GM19452 (cell line): Measurements from ENCODE around the gene PIK3R1.
A peak's percentile ranks its signal among the peaks of the same experiment; 100 is the strongest.

Source experiments
- ATAC-seq: cut with Tn5 transposase; IDR thresholded peaks from one replicate; pipeline ENCODE4 v1.9.1; 2021; ENCODE audit not compliant: unreplicated experiment

PIK3R1 gene

DNA sequence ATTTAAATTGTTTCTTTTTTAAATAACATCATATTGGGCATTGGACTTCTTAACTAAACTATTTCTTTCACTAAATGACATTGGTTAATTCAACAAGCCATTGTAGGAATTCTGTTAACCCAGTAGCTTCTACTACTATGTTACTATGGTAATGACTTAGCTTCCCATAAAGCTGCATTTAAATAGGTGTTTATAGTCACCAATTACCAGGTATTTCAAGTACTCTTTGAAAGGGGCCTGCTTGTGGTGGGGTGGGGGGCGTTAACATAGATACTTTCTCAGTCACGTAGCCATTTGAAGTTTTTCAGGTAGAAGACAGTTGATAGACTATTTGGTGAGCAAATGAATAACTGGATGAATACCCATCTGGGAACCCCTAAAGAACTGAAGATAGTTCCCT lies 34.0 kb downstream of the PIK3R1 start:
- no peak for ATAC-seq

GRCh38 chr5:68250661-68251298 lies 35.2 kb downstream of the PIK3R1 start:
- no peak for ATAC-seq

GRCh38 chr5:68251386-68251785 lies 35.8 kb downstream of the PIK3R1 start:
- no peak for ATAC-seq

DNA sequence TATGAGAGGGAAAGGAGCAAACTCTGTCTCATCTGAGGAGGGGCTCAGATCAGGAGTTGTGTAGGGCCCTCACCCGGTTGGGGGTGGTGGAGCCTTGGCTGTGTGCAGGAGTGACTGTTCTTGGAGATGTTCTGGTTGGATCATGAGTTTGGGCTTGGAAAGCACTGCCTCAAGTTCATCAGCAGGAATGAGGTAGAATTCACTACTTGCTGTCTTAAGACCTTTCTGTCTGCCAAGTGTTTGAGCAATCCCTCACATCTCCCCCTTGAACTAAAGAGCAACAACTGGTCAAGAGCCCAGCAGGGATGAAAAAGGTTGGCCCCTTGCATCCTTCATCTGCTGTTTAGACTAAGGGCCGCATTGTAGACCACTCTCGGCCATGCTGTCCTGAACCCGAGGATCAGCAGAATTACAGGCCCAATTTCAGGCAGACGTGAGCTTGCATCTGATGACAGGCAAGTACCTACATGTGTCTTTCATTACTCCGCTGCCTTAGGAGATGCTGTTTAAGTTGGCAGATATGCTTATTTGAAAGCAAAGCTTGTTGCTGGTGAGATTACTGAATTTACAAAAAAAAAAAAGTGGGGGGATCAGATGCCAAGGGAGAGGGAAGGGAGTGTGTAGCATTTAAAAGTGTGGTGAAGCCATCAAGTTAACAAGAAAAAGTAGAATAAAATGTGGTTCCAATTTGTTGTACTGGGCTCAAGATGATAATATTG lies 36.4 kb downstream of the PIK3R1 start:
- no peak for ATAC-seq

DNA sequence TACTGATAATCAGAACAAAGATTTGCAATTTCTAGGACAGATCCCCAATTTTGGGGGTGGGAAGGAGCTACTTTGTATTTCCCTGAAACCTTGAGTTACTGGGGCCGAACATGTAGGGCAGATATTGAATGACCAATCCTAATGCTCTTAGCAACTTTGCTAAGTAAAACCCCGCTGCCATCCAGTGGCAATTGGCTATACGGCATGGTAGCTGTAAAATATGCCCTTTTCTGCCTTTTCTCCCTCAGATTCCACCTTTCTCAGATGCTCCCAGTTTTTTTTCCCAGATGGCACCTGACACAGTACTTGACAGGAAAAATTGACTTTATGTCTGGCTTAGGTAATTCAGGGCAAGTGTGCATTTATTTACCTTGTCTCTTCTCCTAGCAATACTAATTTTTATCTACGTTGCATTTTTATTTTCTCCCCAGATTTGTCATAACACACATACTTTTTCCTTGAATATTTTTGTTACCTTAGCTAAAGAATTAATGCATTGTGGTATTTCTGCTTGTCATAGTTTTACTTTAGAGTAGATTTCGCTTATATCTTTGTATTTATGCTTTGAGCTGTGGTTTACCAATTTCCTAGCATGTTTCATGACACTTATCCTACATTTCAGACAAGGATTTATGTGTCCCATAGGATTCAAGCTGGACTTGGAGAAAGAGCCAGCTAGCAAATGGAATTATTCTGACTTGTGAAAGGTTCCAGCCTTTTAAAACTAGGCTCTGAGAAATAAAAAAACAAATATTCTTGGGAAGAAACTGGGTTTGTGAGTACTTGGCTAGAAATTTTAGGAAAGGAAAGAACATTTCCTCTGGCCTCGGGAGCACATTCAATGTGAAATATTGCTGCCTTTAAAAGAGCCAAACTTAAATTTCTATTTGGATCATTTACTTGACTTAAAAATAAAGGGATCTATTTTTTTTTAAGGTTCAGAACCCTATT lies 37.4 kb downstream of the PIK3R1 start:
- peak; percentile 67 for ATAC-seq

- no peak for ATAC-seq
Observed at GRCh38 chr5:68253624-68254585, 38.3 kb downstream of the PIK3R1 start.

- no peak for ATAC-seq
Observed at GRCh38 chr5:68254810-68255209, 39.3 kb downstream of the PIK3R1 start.

GRCh38 chr5:68255305-68256120 lies 40.0 kb downstream of the PIK3R1 start:
- no peak for ATAC-seq

DNA sequence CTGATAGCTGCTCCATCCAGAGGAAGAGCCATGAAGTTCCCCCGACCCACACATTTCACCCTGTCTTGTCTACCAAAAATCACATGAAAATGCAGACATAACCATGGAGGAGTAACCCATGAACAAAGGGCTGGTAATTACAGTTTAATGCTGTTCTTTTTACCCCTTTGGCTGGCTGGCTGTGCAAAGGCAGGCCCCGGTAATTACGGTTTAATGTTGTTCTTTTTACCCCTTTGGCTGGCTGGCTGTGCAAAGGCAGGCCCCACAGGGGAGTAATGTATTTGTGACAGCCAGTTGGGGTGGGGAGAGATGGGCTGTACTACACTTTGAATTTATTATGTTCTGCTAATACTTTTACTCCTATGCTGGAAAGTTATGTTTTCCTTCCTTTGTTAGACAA lies 41.7 kb downstream of the PIK3R1 start:
- ATAC-seq: no peak

GRCh38 chr5:68258531-68258930 lies 43.0 kb downstream of the PIK3R1 start:
- ATAC-seq: no peak

- no peak for ATAC-seq
Observed at GRCh38 chr5:68259700-68260099, 44.1 kb downstream of the PIK3R1 start.

DNA sequence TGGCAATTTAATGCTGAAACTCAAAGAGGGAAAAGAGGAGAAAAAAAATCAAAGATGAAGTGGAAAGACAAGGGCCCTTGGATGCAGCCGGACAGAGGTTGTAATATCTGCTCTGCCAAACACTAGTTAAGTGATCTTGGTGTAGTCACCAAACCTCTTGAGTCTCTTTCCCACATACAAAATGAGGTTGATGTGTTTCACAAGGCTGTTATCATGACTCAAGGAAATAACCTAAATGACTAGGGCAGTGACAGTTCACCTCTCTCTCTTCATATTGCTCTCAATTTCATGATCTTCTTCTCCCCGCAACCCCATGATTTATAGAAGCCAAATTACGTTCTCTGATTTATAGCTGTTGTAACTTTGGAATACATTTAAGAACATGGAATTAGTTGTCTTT lies 44.9 kb downstream of the PIK3R1 start:
- no peak for ATAC-seq

GRCh38 chr5:68261169-68261568 lies 45.6 kb downstream of the PIK3R1 start:
- ATAC-seq: no peak

DNA sequence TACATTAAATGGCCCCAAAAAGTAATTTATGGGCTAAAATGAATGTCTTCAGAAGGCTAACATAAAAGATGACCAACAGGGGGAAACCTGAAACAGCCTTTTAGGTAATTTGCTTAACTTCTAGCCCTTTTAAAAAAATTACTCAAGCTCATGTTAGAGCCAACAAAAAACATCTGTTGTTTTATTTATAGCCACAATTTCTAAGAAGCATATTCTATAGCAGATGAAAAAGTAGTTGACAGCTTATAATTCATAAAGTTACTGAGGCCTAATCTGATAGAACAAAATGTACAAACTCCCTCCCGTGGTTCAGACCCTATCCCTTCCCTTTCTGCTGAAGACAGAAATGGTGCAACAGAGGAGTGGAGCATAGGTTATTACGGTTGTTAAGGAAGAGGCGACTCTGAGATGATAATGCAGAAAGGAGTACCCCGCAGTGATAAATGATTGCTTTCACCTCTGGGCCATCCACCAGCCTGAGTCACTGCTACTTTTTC lies 46.1 kb downstream of the PIK3R1 start:
- no peak for ATAC-seq

DNA sequence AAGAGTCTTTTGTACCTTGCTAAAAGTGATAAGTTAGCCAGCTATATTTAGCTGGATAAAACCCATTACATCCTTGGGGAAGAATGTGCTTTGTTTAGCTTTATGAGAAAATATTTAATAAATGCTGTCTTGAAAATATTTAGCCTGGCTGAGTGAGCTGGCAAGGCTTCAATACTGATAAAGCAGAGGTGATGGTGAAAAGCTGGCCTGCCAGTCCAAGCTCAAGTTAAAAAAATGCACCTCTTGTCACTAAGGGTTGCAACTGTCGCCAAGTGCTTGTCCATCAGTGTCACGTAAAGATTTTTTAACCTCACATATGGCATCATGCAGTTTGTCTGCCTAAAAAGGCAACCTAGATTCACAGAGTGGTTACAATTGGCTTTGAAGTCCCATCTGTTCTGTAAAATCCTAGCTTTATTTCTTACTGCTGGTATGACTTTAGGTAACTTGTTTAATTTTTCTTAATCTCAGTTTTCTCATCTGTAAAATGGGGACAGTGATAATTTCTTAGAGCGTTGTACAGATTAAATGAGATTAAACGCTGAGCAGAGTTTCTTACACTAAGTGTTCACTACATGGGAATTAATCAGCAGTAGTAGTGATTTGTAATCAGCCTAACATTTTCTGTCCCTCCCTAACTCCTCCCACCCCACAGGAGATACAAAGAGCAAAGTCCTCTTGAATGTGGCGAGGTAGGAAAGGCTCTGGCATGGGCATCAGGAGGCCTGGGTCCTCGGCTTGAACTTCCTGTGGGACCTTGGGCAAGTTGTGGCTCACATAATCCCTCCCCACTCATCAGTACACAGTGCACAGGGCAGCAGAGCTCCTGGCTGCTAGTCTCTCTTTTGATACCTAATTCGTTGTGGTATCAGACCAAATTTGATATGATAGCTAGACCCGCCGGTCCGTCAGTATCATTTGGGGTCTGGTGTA lies 48.7 kb downstream of the PIK3R1 start:
- ATAC-seq: no peak

- no peak for ATAC-seq
Observed at GRCh38 chr5:68265347-68265746, 49.8 kb downstream of the PIK3R1 start.

DNA sequence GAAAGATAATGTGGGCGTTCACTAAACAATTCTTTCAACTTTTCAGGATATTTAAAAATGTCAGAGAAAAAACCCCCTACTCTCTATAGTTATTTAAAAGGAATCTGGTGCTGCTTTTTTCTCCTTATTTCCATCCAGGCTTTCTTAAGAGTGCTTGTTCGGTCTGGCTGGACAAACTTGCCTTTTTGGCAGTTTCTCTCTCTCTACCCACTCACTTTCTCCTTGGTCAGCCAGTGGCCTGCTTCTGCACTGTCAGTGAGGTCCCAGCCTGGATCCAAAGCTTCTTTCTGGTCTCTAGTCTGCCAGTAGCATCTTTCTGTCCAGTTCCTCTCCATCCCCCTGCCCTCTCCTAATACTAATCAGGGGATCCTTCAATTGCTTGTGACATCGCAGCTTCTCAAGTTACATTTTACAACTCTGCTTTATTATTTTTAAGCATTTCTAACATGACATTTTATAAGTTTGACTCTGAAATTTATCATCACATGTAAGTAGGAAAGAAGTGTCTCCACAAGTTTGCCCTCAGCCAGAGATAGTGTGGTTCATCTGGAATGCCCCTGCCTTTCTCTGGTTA lies 50.4 kb downstream of the PIK3R1 start:
- no peak for ATAC-seq

DNA sequence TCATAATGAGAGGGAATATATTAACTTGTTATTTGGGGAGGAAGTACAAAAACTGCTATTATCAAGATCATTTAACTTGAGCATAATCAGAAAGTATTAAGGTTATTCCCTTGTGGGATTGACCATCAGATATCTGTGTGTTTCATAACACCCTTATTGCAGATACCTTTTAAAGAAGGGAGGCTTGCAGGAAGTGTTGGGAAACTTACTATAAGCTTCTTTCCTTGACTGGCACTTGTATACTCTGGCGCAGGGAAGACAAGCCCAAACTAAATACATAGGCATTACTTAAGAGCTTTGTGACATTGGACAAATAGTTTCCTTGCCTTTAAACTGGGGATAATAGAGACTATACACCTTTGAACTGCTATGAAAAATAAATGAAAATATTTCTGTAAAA lies 50.9 kb downstream of the PIK3R1 start:
- no peak for ATAC-seq
